IMR-90 (cell line): ENCODE results near the gene NLGN1. TPM values are rescaled to one million over a fixed set of nuclear protein-coding genes. Genes with fewer than 3 reads are reported as not detected.
A peak's percentile ranks its signal among the peaks of the same experiment; 100 is the strongest.

Source experiments
- ATAC-seq: fragments of 200-7000 bp; cut with Tn5 transposase; 2 replicates; pipeline ENCODE4 v1.9.1; 2020; ENCODE audit warnings: low read depth, mild to moderate bottlenecking, moderate library complexity
- BruUV-seq: library from RNA; stranded (reverse); fragments of 400-500 nt; replicated peaks from 2 replicates; lab custom pipeline; 2021; lab: Mats Ljungman, UMichigan
- CTCF ChIA-PET: fragments of 300-600 bp; formaldehyde crosslinking; extraction: SDS; loops from one replicate; lab custom pipeline; 2021; ENCODE audit warnings: antibody characterized with exemption; lab: Yijun Ruan, JAX
- POLR2A ChIA-PET: fragments of 300-600 bp; sonication (Branson Sonifier 250); formaldehyde crosslinking; loops from one replicate; lab custom pipeline; 2022; ENCODE audit warnings: antibody characterized with exemption; ENCODE audit not compliant: unreplicated experiment; lab: Charles Lee
- DNase-seq: peaks from one replicate; pipeline ENCODE4 v3.0.0; 2013
- H2AFZ ChIP-seq: replicated peaks from 2 replicates; pipeline ENCODE3; 2013; ENCODE audit warnings: low read length, mild to moderate bottlenecking; ENCODE audit not compliant: poor library complexity
- H2AK5ac ChIP-seq: 2 replicates; pipeline ENCODE4 v1.6.1; 2013; ENCODE audit warnings: low read depth, low read length, inconsistent platforms
- H2AK9ac ChIP-seq: replicated peaks from 2 replicates; pipeline ENCODE3; 2013; ENCODE audit warnings: mild to moderate bottlenecking, low read depth, low read length, moderate library complexity; ENCODE audit not compliant: poor library complexity
- H2BK120ac ChIP-seq: 2 replicates; pipeline ENCODE4 v1.6.1; 2013; ENCODE audit warnings: low read depth, low read length, inconsistent platforms
- H2BK15ac ChIP-seq: 3 replicates; pipeline ENCODE4 v1.6.1; 2013; ENCODE audit warnings: low read depth, low read length, inconsistent platforms
- H2BK20ac ChIP-seq: 2 replicates; pipeline ENCODE4 v1.6.1; 2013; ENCODE audit warnings: low read depth, mild to moderate bottlenecking, inconsistent platforms, low read length, moderate library complexity
- H2BK5ac ChIP-seq: 2 replicates; pipeline ENCODE4 v1.6.1; 2013; ENCODE audit warnings: mild to moderate bottlenecking, low read depth, low read length, inconsistent platforms; ENCODE audit not compliant: poor library complexity, severe bottlenecking
- H3K14ac ChIP-seq: replicated peaks from 2 replicates; pipeline ENCODE4 v1.6.1; 2013; ENCODE audit warnings: low read depth, low read length, inconsistent platforms
- H3K18ac ChIP-seq: 2 replicates; pipeline ENCODE4 v1.6.1; 2013; ENCODE audit warnings: low read depth, low read length, control low read depth
- H3K23ac ChIP-seq: 2 replicates; pipeline ENCODE4 v1.6.1; 2013; ENCODE audit warnings: low read depth, low read length, inconsistent platforms
- H3K27ac ChIP-seq: 2 replicates; pipeline ENCODE4 v1.5.1; 2013; ENCODE audit warnings: mild to moderate bottlenecking, control low read depth, low read length; ENCODE audit not compliant: insufficient read depth
- H3K27me3 ChIP-seq: 2 replicates; pipeline ENCODE4 v1.6.1; 2013; ENCODE audit warnings: low read length; ENCODE audit not compliant: control insufficient read depth, insufficient read depth
- H3K36me3 ChIP-seq: 2 replicates; pipeline ENCODE4 v1.6.1; 2013; ENCODE audit warnings: low read length, mixed read lengths; ENCODE audit not compliant: control insufficient read depth, insufficient read depth
- H3K4ac ChIP-seq: 2 replicates; pipeline ENCODE4 v1.6.1; 2013; ENCODE audit warnings: low read depth, low read length, inconsistent platforms
- H3K4me1 ChIP-seq: 2 replicates; pipeline ENCODE4 v1.6.1; 2013; ENCODE audit warnings: low read length, mixed read lengths; ENCODE audit not compliant: control insufficient read depth, insufficient read depth
- H3K4me2 ChIP-seq: 2 replicates; pipeline ENCODE4 v1.6.1; 2013; ENCODE audit warnings: low read depth, mild to moderate bottlenecking, control low read depth, low read length, moderate library complexity
- H3K4me3 ChIP-seq: 2 replicates; pipeline ENCODE4 v1.5.1; 2013; ENCODE audit warnings: low read depth, mild to moderate bottlenecking, control low read depth, low read length, moderate library complexity; ENCODE audit not compliant: insufficient read depth
- H3K56ac ChIP-seq: 2 replicates; pipeline ENCODE4 v1.6.1; 2013; ENCODE audit warnings: low read length, inconsistent platforms; ENCODE audit not compliant: insufficient read depth; ENCODE audit errors: extremely low read depth
- H3K79me1 ChIP-seq, 2 experiments: 2 replicates each; pipeline ENCODE4 v1.6.1; 2013; ENCODE audit warnings: low read length in 2 of 2, inconsistent platforms in 1 of 2, low read depth in 1 of 2
- H3K9ac ChIP-seq: 2 replicates; pipeline ENCODE4 v1.6.1; 2013; ENCODE audit warnings: low read depth, low read length, control low read depth
- H3K9me1 ChIP-seq: 2 replicates; pipeline ENCODE4 v1.6.1; 2013; ENCODE audit warnings: low read length, inconsistent platforms; ENCODE audit not compliant: insufficient read depth
- H3K9me3 ChIP-seq: 2 replicates; pipeline ENCODE4 v1.6.1; 2013; ENCODE audit warnings: low read length; ENCODE audit not compliant: control insufficient read depth, insufficient read depth
- H4K20me1 ChIP-seq: 2 replicates; pipeline ENCODE4 v1.6.1; 2013; ENCODE audit warnings: low read length, inconsistent platforms; ENCODE audit not compliant: insufficient read depth
- H4K5ac ChIP-seq: 2 replicates; pipeline ENCODE4 v1.6.1; 2013; ENCODE audit warnings: mild to moderate bottlenecking, low read depth, low read length, control low read depth
- H4K8ac ChIP-seq, 2 experiments: 2 replicates each; pipeline ENCODE4 v1.6.1; 2013; ENCODE audit warnings: low read depth in 2 of 2, low read length in 2 of 2, control low read depth in 1 of 2, inconsistent platforms in 1 of 2
- H4K91ac ChIP-seq: 2 replicates; pipeline ENCODE4 v1.6.1; 2013; ENCODE audit warnings: low read depth, low read length, inconsistent platforms; ENCODE audit not compliant: insufficient read depth
- BHLHE40 ChIP-seq: fragments of 150-350 bp; IDR thresholded peaks from 2 replicates; pipeline ENCODE4 v1.6.1; 2016; ENCODE audit warnings: mild to moderate bottlenecking, low read depth, low read length
- CEBPB ChIP-seq: IDR thresholded peaks from 2 replicates; pipeline ENCODE4 v1.6.1; 2012; ENCODE audit warnings: low read depth, low read length, improper control_type of control experiment
- CHD1 ChIP-seq: IDR thresholded peaks from 2 replicates; pipeline ENCODE4 v1.6.1; 2012; ENCODE audit warnings: low read depth, low read length, improper control_type of control experiment
- CTCF ChIP-seq: conservative IDR thresholded peaks from 2 replicates; pipeline ENCODE4 v1.5.1; 2012; ENCODE audit warnings: mild to moderate bottlenecking, low read depth, low read length, improper control_type of control experiment
- ELK1 ChIP-seq: fragments of 150-350 bp; IDR thresholded peaks from 2 replicates; pipeline ENCODE4 v1.6.1; 2016; ENCODE audit warnings: low read depth, mild to moderate bottlenecking, low read length, moderate library complexity, borderline replicate concordance
- FOS ChIP-seq: fragments of 150-350 bp; IDR thresholded peaks from 2 replicates; pipeline ENCODE4 v1.6.1; 2016; ENCODE audit warnings: low read depth, low read length
- MAFK ChIP-seq: IDR thresholded peaks from 2 replicates; pipeline ENCODE4 v1.6.1; 2012; ENCODE audit warnings: low read depth, low read length, improper control_type of control experiment
- MAZ ChIP-seq: IDR thresholded peaks from 2 replicates; pipeline ENCODE4 v1.6.1; 2012; ENCODE audit warnings: low read depth, mild to moderate bottlenecking, low read length, improper control_type of control experiment, moderate library complexity, borderline replicate concordance
- MXI1 ChIP-seq: IDR thresholded peaks from 2 replicates; pipeline ENCODE4 v1.6.1; 2012; ENCODE audit warnings: low read depth, mild to moderate bottlenecking, low read length, moderate library complexity, borderline replicate concordance
- NFE2L2 ChIP-seq: fragments of 150-350 bp; IDR thresholded peaks from 2 replicates; pipeline ENCODE4 v1.6.1; 2016; ENCODE audit warnings: low read depth, mild to moderate bottlenecking, low read length
- POLR2A ChIP-seq: IDR thresholded peaks from 2 replicates; pipeline ENCODE4 v1.6.1; 2012; ENCODE audit warnings: mild to moderate bottlenecking, low read depth, low read length
- RAD21 ChIP-seq: IDR thresholded peaks from 2 replicates; pipeline ENCODE4 v1.6.1; 2012; ENCODE audit warnings: low read length, improper control_type of control experiment
- RCOR1 ChIP-seq: IDR thresholded peaks from 2 replicates; pipeline ENCODE4 v1.6.1; 2012; ENCODE audit warnings: mild to moderate bottlenecking, low read length, improper control_type of control experiment; ENCODE audit not compliant: insufficient replicate concordance
- RFX5 ChIP-seq: IDR thresholded peaks from 2 replicates; pipeline ENCODE4 v1.8.0; 2012; ENCODE audit warnings: low read depth, mild to moderate bottlenecking, low read length, moderate library complexity
- SMC3 ChIP-seq: fragments of 150-350 bp; IDR thresholded peaks from 2 replicates; pipeline ENCODE4 v1.6.1; 2016; ENCODE audit warnings: low read depth, mild to moderate bottlenecking, antibody characterized with exemption, low read length, moderate library complexity
- USF2 ChIP-seq: fragments of 150-350 bp; IDR thresholded peaks from 2 replicates; pipeline ENCODE4 v1.6.1; 2017; ENCODE audit warnings: mild to moderate bottlenecking, antibody characterized with exemption, low read length, low read depth
- WGBS, 2 experiments: methylation state at CpG; one replicate each; pipeline versions ENCODE4 v1.1.5 to v1.1.7; 2013; ENCODE audit warnings: missing lambda C conversion rate in 2 of 2; ENCODE audit not compliant: insufficient read length in 1 of 2; ENCODE audit errors: extremely low coverage in 2 of 2; 5-methylcytosine and 5-hydroxymethylcytosine counted together
- dilution Hi-C: fragments of 300-500 bp; cut with HindIII; formaldehyde crosslinking; loops from one replicate; pipeline ENCODE4 v1.14.3; 2018; ENCODE audit warnings: low sequenced_read_pairs; ENCODE audit not compliant: unreplicated experiment
- in situ Hi-C: fragments of 300-500 bp; cut with MboI; formaldehyde crosslinking; loops from 3 replicates; pipeline ENCODE4 v1.14.3; 2019; ENCODE audit warnings: low sequenced_read_pairs, inconsistent platforms, mixed read lengths
- intact Hi-C: fragments of 100-400 bp; cut with micrococcal nuclease; formaldehyde crosslinking; loops from 2 replicates; pipeline ENCODE4 v1.10.0; 2022
- polyA plus RNA-seq, 3 experiments: library from polyadenylated mRNA; depleted of rRNA; stranded (reverse); fragments of >200 nt; gene quantifications; 2 replicates each; pipeline ENCODE4 v1.2.3, GENCODE V29; 2012; ENCODE audit warnings: low replicate concordance in 1 of 3
- total RNA-seq: library from RNA; depleted of rRNA; stranded (reverse); fragments of >200 nt; gene quantifications from 2 replicates; pipeline ENCODE4 v1.2.3, GENCODE V29; 2012

Gene NLGN1
- total and polyA plus RNA-seq, 2 of the 4 experiments (the other 2 are of a cell fraction): 1.8 to 12.5 TPM

GRCh38 chr3:173501931-173502489 lies 104.5 kb downstream of the NLGN1 start:
- intact Hi-C loops (no loop called here), in situ Hi-C loops (no loop called here), dilution Hi-C loops (no loop called here)
- no peak for TF ChIP-seq RCOR1
- TF ChIP-seq MAZ: no peak
- no peak for TF ChIP-seq FOS
- TF ChIP-seq NFE2L2: no peak
- TF ChIP-seq RAD21: no peak
- TF ChIP-seq POLR2A: no peak
- TF ChIP-seq CTCF: no peak
- TF ChIP-seq MAFK: no peak
- no peak for TF ChIP-seq CEBPB
- TF ChIP-seq CHD1: no peak
- TF ChIP-seq MXI1: no peak
- no peak for TF ChIP-seq BHLHE40
- no peak for TF ChIP-seq SMC3
- TF ChIP-seq ELK1: no peak
- TF ChIP-seq USF2: no peak
- TF ChIP-seq RFX5: no peak
- H2AFZ ChIP-seq: no peak overlapping the region
- no peak overlapping the region for H3K14ac ChIP-seq
- no peak overlapping the region for H3K4me3 ChIP-seq
- no peaks in the 10 kb centered on the region for H4K20me1 ChIP-seq
- CTCF ChIA-PET: interaction anchor here (1.1 kb wide), 1 partner anchor 11 kb away, joined by 3 read pairs; no protein-coding TSS in a partner anchor
- H4K8ac ChIP-seq: no peak overlapping the region
- no peaks in the 10 kb centered on the region for H3K79me1 ChIP-seq
- no peak for ATAC-seq
- H2BK120ac ChIP-seq: no peak overlapping the region
- H3K27ac ChIP-seq: no peak overlapping the region
- H2AK9ac ChIP-seq: no peak overlapping the region
- DNase-seq: peak; percentile 4
- no peak overlapping the region for H3K23ac ChIP-seq
- H4K5ac ChIP-seq: no peak overlapping the region
- no peak overlapping the region for H2BK5ac ChIP-seq
- no peak overlapping the region for H3K56ac ChIP-seq
- no peaks in the 10 kb centered on the region for H3K9me3 ChIP-seq
- H2BK15ac ChIP-seq: no peak overlapping the region
- H3K18ac ChIP-seq: no peak overlapping the region
- no peak overlapping the region for H3K9ac ChIP-seq
- no peaks in the 10 kb centered on the region for H3K36me3 ChIP-seq
- no peak overlapping the region for H4K91ac ChIP-seq
- no peak overlapping the region for H2BK20ac ChIP-seq
- H3K4me1 ChIP-seq: no peaks in the 10 kb centered on the region
- POLR2A ChIA-PET: no interaction called here
- WGBS, 2 experiments: no CpG with 5 or more reads among the region's 1 CpG
- no peaks in the 10 kb centered on the region for H3K9me1 ChIP-seq
- no peaks in the 10 kb centered on the region for H3K27me3 ChIP-seq
- no peak overlapping the region for H3K4me2 ChIP-seq
- BruUV-seq: no TSS peak
- H3K4ac ChIP-seq: no peak overlapping the region
- H2AK5ac ChIP-seq: no peak overlapping the region
